AG09309 (cell line): ENCODE measurements around the gene SEPTIN12.

Source experiments
- DNase-seq: peaks from one replicate; pipeline ENCODE4 v3.0.0-alpha.2; 2010; ENCODE audit warnings: low read depth
- H3K4me3 ChIP-seq: 2 replicates; pipeline ENCODE4 v1.5.1; 2011; ENCODE audit warnings: mild to moderate bottlenecking, low read depth, low read length, moderate library complexity; ENCODE audit not compliant: control insufficient read depth
- CTCF ChIP-seq: IDR thresholded peaks from 2 replicates; pipeline ENCODE4 v1.5.1; 2011; ENCODE audit warnings: mild to moderate bottlenecking, low read depth, low read length, inconsistent platforms; ENCODE audit not compliant: insufficient read depth, control insufficient read depth; ENCODE audit errors: missing control alignments

SEPTIN12 gene

GRCh38 chr16:4795181-4795827 lies 7.2 kb upstream of the SEPTIN12 start, which contains the start of gene SMIM22:
TSS of gene SMIM22 (plus strand) at chr16:4795369. CDS start at chr16:4795735, 366 bp downstream.
- TF ChIP-seq CTCF: no peak
- no peak within 1 kb of the TSS for H3K4me3 ChIP-seq
- DNase-seq: no peak

GRCh38 chr16:4792951-4793513 lies 4.9 kb upstream of the SEPTIN12 start:
- TF ChIP-seq CTCF: no peak
- no peak for DNase-seq
- no peak overlapping the region for H3K4me3 ChIP-seq

- H3K4me3 ChIP-seq: no peak overlapping the region
- no peak for TF ChIP-seq CTCF
- no peak for DNase-seq
Observed at GRCh38 chr16:4790871-4791270, 2.7 kb upstream of the SEPTIN12 start.

- TF ChIP-seq CTCF: no peak
- H3K4me3 ChIP-seq: no peak overlapping the region
- no peak for DNase-seq
Observed at GRCh38 chr16:4790261-4790660, 2.1 kb upstream of the SEPTIN12 start.

- no peak overlapping the region for H3K4me3 ChIP-seq
- no peak for TF ChIP-seq CTCF
- no peak for DNase-seq
Observed at GRCh38 chr16:4788910-4789309, 765 bp upstream of the SEPTIN12 start.

GRCh38 chr16:4788489-4788889 lies 344 bp upstream of the SEPTIN12 start:
- no peak overlapping the region for H3K4me3 ChIP-seq
- no peak for DNase-seq
- TF ChIP-seq CTCF: no peak

GRCh38 chr16:4787068-4787467 lies 1.1 kb downstream of the SEPTIN12 start:
- no peak overlapping the region for H3K4me3 ChIP-seq
- TF ChIP-seq CTCF: no peak
- DNase-seq: no peak
